ENCODE measurements around the gene SEC23B. TPM values are rescaled to one million over a fixed set of nuclear protein-coding genes. Genes with fewer than 3 reads are reported as not detected.
A peak's percentile ranks its signal among the peaks of the same experiment; 100 is the strongest.

The SEC23B gene
- total and polyA plus RNA-seq, 2 of the 13 experiments (the other 11 are each of a cell fraction or from before 2014, with no cell fraction given): 114 to 120 TPM

GRCh38 chr20:18588574-18588933, 80.8 kb downstream of the SEC23B start (continued):
- 0 out of 2 replicates have a peak, but pooled peaks have one; percentile 56 for TF ChIP-seq ZNF317 (CRISPR knock-in tag; IDR thresholded peaks at IDR 0.05)
- no peak for TF ChIP-seq STAG1 (CRISPR knock-in tag; IDR thresholded peaks at IDR 0.05)
- peak; percentile 16; the same call in 1 of the 2 replicates for TF ChIP-seq KMT2A (CRISPR knock-in tag; IDR thresholded peaks at IDR 0.05)
- TF ChIP-seq TSC22D2 (CRISPR knock-in tag; IDR thresholded peaks at IDR 0.05; ENCODE audit: borderline replicate concordance): no peak
- TF ChIP-seq ZNF614 (CRISPR knock-in tag; IDR thresholded peaks at IDR 0.05; ENCODE audit: borderline replicate concordance): 0 out of 2 replicates have a peak, but pooled peaks have one; percentile 8
- peak; percentile 56 for TF ChIP-seq CTCF (CRISPR knock-in tag; IDR thresholded peaks at IDR 0.05)
- peak; percentile 3 for TF ChIP-seq RBM39 (IDR thresholded peaks at IDR 0.05; ENCODE audit: low read depth, low read length, poor library complexity, severe bottlenecking)
- TF ChIP-seq CREB3 (CRISPR knock-in tag; IDR thresholded peaks at IDR 0.05): 0 out of 2 replicates have a peak, but pooled peaks have one; percentile 10
- 0 out of 2 replicates have a peak, but pooled peaks have one; percentile 15 for TF ChIP-seq ZNF512B (CRISPR knock-in tag; IDR thresholded peaks at IDR 0.05; ENCODE audit: borderline replicate concordance)
- peak; percentile 50 for TF ChIP-seq MED8 (CRISPR knock-in tag; IDR thresholded peaks at IDR 0.05; ENCODE audit: insufficient replicate concordance)
- peak; percentile 8; the same call in 1 of the 2 replicates for TF ChIP-seq PHF21A (CRISPR knock-in tag; IDR thresholded peaks at IDR 0.05)
- TF ChIP-seq ZNF343 (CRISPR knock-in tag; IDR thresholded peaks at IDR 0.05): no peak
- no peak for TF ChIP-seq FOXK2 (IDR thresholded peaks at IDR 0.05)
- TF ChIP-seq YEATS4 (CRISPR knock-in tag; IDR thresholded peaks at IDR 0.05; ENCODE audit: borderline replicate concordance): no peak
- TF ChIP-seq POGZ (CRISPR knock-in tag; IDR thresholded peaks at IDR 0.05): 0 out of 2 replicates have a peak, but pooled peaks have one; percentile 35
- peak; percentile 65; the same call in 1 of the 2 replicates for TF ChIP-seq ZNF710 (CRISPR knock-in tag; IDR thresholded peaks at IDR 0.05; ENCODE audit: borderline replicate concordance)
- TF ChIP-seq RNF219 (CRISPR knock-in tag; IDR thresholded peaks at IDR 0.05): no peak
- 0 out of 2 replicates have a peak, but pooled peaks have one; percentile 44 for TF ChIP-seq ZNF350 (CRISPR knock-in tag; IDR thresholded peaks at IDR 0.05; ENCODE audit: borderline replicate concordance, low read depth)
